Tibial nerve (tissue), 4 donors: ENCODE data around the gene ABHD12. TPM values are rescaled to one million over a fixed set of nuclear protein-coding genes. Genes with fewer than 3 reads are reported as not detected.

Experiments used
- DNase-seq, 2 donors: peaks; one replicate each; pipeline ENCODE4 v3.0.0-alpha.2; 2019; ENCODE audit warnings: low spot score in 2 of 2
- H3K27ac ChIP-seq, 4 donors: fragments of 200-600 bp; sonication (generic) in 3 of 4; one replicate each; pipeline ENCODE4 v1.5.1; 2017 to 2019; ENCODE audit warnings: mild to moderate bottlenecking in 1 of 4
- H3K27me3 ChIP-seq, 2 donors: fragments of 200-600 bp; sonication (generic) in 1 of 2; one replicate each; pipeline versions ENCODE4 v1.5.1 to v1.6.0; 2017 to 2019
- H3K36me3 ChIP-seq, 3 donors: fragments of 200-600 bp; sonication (generic); one replicate each; pipeline ENCODE4 v1.5.1; 2018 to 2019
- H3K4me1 ChIP-seq, 4 donors: fragments of 200-600 bp; sonication (generic) in 3 of 4; one replicate each; pipeline ENCODE4 v1.5.1; 2017 to 2019
- H3K4me3 ChIP-seq, 4 donors: fragments of 200-600 bp; sonication (generic) in 3 of 4; one replicate each; pipeline ENCODE4 v1.5.1; 2017 to 2019; ENCODE audit warnings: mild to moderate bottlenecking in 1 of 4, moderate library complexity in 1 of 4
- H3K9me3 ChIP-seq, 4 donors: fragments of 200-600 bp; sonication (generic) in 3 of 4; one replicate each; pipeline ENCODE4 v1.5.1; 2017 to 2019
- EP300 ChIP-seq, 2 donors: sonication (generic); formaldehyde crosslinking; IDR thresholded peaks; one replicate each; pipeline ENCODE4 v1.6.1; 2017; ENCODE audit warnings: antibody characterized with exemption in 2 of 2, mild to moderate bottlenecking in 1 of 2
- POLR2A ChIP-seq, 2 donors: fragments of 450-650 bp; IDR thresholded peaks; one replicate each; pipeline ENCODE4 v1.6.1; 2017; ENCODE audit warnings: antibody characterized with exemption in 2 of 2, mild to moderate bottlenecking in 2 of 2, moderate library complexity in 2 of 2
- WGBS, 2 donors: methylation state at CpG; one replicate each; pipeline ENCODE4 v1.1.5; 2018; 5-methylcytosine and 5-hydroxymethylcytosine counted together
- total RNA-seq, 4 donors: library from RNA; depleted of rRNA; stranded (reverse); fragments of >200 nt; gene quantifications; one replicate each; pipeline ENCODE4 v1.1.0, GENCODE V29; 2016
- TF ChIP-seq, protein P1 (sequence below), 5 experiments: fragments of 200-600 bp in 3 of 5; fragments of 450-650 bp in 2 of 5; sonication (generic) in 3 of 5; IDR thresholded peaks; one replicate each; pipeline ENCODE4 v1.5.1; 2016 to 2019; ENCODE audit warnings: antibody characterized with exemption in 5 of 5, mild to moderate bottlenecking in 3 of 5, moderate library complexity in 2 of 5

ABHD12 gene
- total RNA-seq, 4 donors from 2014 or later: 67.2 to 116 (median 105) TPM

DNA sequence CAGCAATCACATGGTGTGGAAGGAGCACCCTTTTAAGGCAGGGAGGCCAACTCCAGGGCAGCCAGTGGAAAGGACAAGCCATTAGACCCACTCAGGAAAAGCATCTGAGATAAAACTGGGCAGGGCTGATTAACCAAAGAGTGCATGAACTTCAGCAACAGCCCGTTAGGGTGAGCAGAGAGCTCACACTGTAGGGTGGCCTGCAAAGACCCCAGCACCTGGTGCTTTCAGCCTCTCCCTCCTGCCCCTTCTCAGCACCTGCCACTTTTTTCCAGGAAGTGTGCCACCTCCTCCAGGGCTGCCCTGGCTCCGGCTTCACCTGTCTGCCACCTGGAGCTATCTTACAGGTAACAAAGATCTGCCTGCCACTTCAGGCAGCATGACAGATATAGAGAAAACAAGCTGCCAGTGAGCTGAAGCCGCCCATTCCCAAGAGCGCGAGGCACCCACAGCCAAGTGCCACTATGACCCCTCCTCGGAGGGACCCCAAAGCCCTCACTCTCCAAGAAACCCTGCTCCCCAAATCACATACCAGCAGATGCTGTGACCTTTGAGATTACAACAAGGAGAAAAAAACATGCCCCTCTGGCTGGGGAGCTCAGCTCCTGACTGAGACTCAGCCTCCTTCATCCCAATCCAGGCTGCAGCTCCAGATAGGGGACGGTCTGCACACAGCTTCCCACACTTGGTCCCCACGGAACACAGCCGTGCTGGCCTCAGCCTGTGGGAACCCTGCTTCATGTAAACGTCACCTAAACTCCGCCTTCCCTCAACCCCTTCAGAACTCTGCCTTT lies 71.2 kb downstream of the ABHD12 start:
- no peaks in the 10 kb centered on the region for H3K9me3 ChIP-seq
- H3K4me1 ChIP-seq: peaks cover 0 to 76% (median 42%) of the 10 kb centered on the region in 4 donors
- no peaks in the 10 kb centered on the region for H3K27me3 ChIP-seq
- TF ChIP-seq EP300 (IDR thresholded peaks at IDR 0.05): no peak
- TF ChIP-seq, protein P1, sequence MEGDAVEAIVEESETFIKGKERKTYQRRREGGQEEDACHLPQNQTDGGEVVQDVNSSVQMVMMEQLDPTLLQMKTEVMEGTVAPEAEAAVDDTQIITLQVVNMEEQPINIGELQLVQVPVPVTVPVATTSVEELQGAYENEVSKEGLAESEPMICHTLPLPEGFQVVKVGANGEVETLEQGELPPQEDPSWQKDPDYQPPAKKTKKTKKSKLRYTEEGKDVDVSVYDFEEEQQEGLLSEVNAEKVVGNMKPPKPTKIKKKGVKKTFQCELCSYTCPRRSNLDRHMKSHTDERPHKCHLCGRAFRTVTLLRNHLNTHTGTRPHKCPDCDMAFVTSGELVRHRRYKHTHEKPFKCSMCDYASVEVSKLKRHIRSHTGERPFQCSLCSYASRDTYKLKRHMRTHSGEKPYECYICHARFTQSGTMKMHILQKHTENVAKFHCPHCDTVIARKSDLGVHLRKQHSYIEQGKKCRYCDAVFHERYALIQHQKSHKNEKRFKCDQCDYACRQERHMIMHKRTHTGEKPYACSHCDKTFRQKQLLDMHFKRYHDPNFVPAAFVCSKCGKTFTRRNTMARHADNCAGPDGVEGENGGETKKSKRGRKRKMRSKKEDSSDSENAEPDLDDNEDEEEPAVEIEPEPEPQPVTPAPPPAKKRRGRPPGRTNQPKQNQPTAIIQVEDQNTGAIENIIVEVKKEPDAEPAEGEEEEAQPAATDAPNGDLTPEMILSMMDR (IDR thresholded peaks at IDR 0.05): no peak
- TF ChIP-seq POLR2A (IDR thresholded peaks at IDR 0.05): no peak
- 58 to 66% methylated on average over 11 of the region's 11 CpGs for WGBS, 2 donors
- peak overlapping the region in 3 of 4 donors; percentile 43 to 90 (median 69) for H3K27ac ChIP-seq
- no peak for DNase-seq
- H3K4me3 ChIP-seq: peak overlapping the region in 2 of 4 donors; percentile 11 to 13
- peaks cover 0 to 36% (median 0%) of the 10 kb centered on the region in 3 donors for H3K36me3 ChIP-seq

- Histone ChIP-seq H3K4me1 (peaks cover 0 to 70% (median 39%) of the 10 kb centered on the region in 4 donors), H3K27ac (peak overlapping the region in 3 of 4 donors; percentile 43 to 90 (median 69)), H3K36me3 (peaks cover 0 to 36% (median 0%) of the 10 kb centered on the region in 3 donors), H3K4me3 (peak overlapping the region in 2 of 4 donors; percentile 11 to 13), H3K27me3 (no peaks in the 10 kb centered on the region), H3K9me3 (no peaks in the 10 kb centered on the region)
- no peak for DNase-seq
- TF ChIP-seq POLR2A (IDR thresholded peaks at IDR 0.05) (no peak), EP300 (IDR thresholded peaks at IDR 0.05) (peak in 1 of 2 donors; percentile 41)
- TF ChIP-seq, protein P1 (IDR thresholded peaks at IDR 0.05): no peak
- WGBS, 2 donors: 40 to 42% methylated on average over 16 of the region's 16 CpGs
Measured at GRCh38 chr20:25318471-25319240, 72.0 kb downstream of the ABHD12 start.

DNA sequence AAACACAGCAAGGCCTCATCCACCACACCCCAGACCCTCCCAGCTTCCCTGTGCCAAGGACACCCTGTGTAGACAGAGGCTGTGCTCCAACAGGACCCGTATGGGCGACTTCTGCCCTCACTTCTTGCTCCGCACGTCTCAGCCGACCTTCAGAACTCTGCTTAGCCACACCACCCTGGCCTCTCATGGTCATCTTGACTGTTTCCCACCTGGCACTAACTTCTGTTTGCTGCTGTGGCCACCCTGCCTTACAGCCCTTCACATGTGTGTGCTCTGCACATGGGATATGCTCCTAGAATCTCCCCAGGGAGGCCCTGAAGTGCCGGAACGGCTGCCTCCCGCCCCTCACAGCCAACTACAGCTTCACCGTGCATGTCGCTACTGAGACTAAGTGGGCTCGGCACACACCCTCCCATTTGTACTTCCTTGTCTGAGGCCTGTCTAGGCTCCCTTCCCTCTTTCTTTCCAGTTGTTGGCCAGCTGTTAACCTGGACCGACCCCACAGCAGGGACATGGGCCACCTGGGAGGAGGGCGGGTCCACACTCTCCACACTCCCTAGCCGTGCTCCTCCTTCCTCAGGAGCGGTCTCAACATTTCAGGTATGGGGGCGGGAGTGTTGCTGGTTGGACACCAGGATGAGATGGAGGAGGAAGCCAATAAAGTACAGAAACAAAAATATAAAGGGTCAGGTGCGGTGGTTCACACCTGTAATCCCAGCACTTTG lies 73.1 kb downstream of the ABHD12 start:
- peaks cover 0 to 67% (median 38%) of the 10 kb centered on the region in 4 donors for H3K4me1 ChIP-seq
- no peaks in the 10 kb centered on the region for H3K9me3 ChIP-seq
- H3K27ac ChIP-seq: peak overlapping the region in 3 of 4 donors; percentile 4 to 78 (median 69)
- 65 to 67% methylated on average over 17 of the region's 17 CpGs for WGBS, 2 donors
- no peak for DNase-seq
- no peaks in the 10 kb centered on the region for H3K27me3 ChIP-seq
- H3K4me3 ChIP-seq: no peak overlapping the region
- peaks cover 0 to 29% (median 0%) of the 10 kb centered on the region in 3 donors for H3K36me3 ChIP-seq
- TF ChIP-seq EP300 (IDR thresholded peaks at IDR 0.05) (no peak), POLR2A (IDR thresholded peaks at IDR 0.05) (no peak)
- TF ChIP-seq, protein P1 (IDR thresholded peaks at IDR 0.05): no peak

GRCh38 chr20:25316506-25317190 lies 74.0 kb downstream of the ABHD12 start:
- Histone ChIP-seq H3K36me3 (peaks cover 0 to 20% (median 0%) of the 10 kb centered on the region in 3 donors), H3K27me3 (no peaks in the 10 kb centered on the region), H3K4me3 (no peak overlapping the region), H3K9me3 (no peaks in the 10 kb centered on the region), H3K27ac (peak overlapping the region in 2 of 4 donors; percentile 69 to 78), H3K4me1 (peaks cover 0 to 71% (median 39%) of the 10 kb centered on the region in 4 donors)
- 95 to 97% methylated on average over 11 of the region's 11 CpGs for WGBS, 2 donors
- TF ChIP-seq, protein P1 (IDR thresholded peaks at IDR 0.05): no peak
- TF ChIP-seq EP300 (IDR thresholded peaks at IDR 0.05): no peak
- no peak for TF ChIP-seq POLR2A (IDR thresholded peaks at IDR 0.05)
- DNase-seq: no peak
